ENCODE measurements around the gene CCDC170. TPM values are rescaled to one million over a fixed set of nuclear protein-coding genes. Genes with fewer than 3 reads are reported as not detected.

Gene CCDC170
- total RNA-seq, 1 donor from 2014 or later, result 4.5 TPM

Other genes with a start within 250 kb of the CCDC170 start
- 13.2 TPM for gene ZBTB2, start 102.5 kb upstream of the CCDC170 start, total RNA-seq
- gene RMND1, start 41.9 kb upstream of the CCDC170 start, total RNA-seq, result 18.5 TPM